ENCODE data around the gene MACROD2.

DNA sequence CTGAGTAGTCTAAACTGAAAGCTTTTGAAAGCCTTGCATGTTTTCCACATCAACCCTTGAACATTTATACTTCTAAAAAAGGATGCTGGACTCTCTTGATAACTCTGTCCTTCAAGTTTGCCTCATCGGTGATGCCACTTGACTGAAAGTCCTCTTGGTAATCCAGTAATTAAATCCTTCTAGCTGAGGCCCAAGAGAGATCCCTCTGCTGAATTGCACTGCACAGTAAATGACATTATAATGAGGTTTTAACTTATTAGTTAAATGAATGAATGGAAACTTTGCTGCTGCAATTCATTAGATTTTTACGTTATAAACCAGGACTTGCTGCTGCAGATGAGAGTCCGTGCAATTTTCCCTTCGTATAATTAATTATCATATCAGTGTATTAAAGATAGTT is 706.0 kb downstream of the MACROD2 start:
- TF ChIP-seq, protein P1, sequence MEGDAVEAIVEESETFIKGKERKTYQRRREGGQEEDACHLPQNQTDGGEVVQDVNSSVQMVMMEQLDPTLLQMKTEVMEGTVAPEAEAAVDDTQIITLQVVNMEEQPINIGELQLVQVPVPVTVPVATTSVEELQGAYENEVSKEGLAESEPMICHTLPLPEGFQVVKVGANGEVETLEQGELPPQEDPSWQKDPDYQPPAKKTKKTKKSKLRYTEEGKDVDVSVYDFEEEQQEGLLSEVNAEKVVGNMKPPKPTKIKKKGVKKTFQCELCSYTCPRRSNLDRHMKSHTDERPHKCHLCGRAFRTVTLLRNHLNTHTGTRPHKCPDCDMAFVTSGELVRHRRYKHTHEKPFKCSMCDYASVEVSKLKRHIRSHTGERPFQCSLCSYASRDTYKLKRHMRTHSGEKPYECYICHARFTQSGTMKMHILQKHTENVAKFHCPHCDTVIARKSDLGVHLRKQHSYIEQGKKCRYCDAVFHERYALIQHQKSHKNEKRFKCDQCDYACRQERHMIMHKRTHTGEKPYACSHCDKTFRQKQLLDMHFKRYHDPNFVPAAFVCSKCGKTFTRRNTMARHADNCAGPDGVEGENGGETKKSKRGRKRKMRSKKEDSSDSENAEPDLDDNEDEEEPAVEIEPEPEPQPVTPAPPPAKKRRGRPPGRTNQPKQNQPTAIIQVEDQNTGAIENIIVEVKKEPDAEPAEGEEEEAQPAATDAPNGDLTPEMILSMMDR (IDR thresholded peaks at IDR 0.05), result no peak
- no peak for TF ChIP-seq ZFX (IDR thresholded peaks at IDR 0.05; ENCODE audit: borderline replicate concordance)
